ENCODE measurements around the gene HTR2A.

GRCh38 chr13:46926916-46927590 is 30.2 kb upstream of the HTR2A start:
- TF ChIP-seq REST (IDR thresholded peaks at IDR 0.05; ENCODE audit: borderline replicate concordance), result no peak
- TF ChIP-seq, protein P1, sequence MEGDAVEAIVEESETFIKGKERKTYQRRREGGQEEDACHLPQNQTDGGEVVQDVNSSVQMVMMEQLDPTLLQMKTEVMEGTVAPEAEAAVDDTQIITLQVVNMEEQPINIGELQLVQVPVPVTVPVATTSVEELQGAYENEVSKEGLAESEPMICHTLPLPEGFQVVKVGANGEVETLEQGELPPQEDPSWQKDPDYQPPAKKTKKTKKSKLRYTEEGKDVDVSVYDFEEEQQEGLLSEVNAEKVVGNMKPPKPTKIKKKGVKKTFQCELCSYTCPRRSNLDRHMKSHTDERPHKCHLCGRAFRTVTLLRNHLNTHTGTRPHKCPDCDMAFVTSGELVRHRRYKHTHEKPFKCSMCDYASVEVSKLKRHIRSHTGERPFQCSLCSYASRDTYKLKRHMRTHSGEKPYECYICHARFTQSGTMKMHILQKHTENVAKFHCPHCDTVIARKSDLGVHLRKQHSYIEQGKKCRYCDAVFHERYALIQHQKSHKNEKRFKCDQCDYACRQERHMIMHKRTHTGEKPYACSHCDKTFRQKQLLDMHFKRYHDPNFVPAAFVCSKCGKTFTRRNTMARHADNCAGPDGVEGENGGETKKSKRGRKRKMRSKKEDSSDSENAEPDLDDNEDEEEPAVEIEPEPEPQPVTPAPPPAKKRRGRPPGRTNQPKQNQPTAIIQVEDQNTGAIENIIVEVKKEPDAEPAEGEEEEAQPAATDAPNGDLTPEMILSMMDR (IDR thresholded peaks at IDR 0.05; ENCODE audit: poor library complexity, severe bottlenecking), result no peak
- no peak for TF ChIP-seq EZH2 (IDR thresholded peaks at IDR 0.05; ENCODE audit: borderline replicate concordance, insufficient read depth, low read length, poor library complexity, severe bottlenecking)
- TF ChIP-seq POLR2AphosphoS5 (IDR thresholded peaks at IDR 0.05), result no peak
- no peak for TF ChIP-seq SMC3 (conservative IDR thresholded peaks at IDR 0.05; ENCODE audit: poor library complexity)
- no peak for TF ChIP-seq EP300 (conservative IDR thresholded peaks at IDR 0.05; ENCODE audit: poor library complexity, severe bottlenecking)
- no peak for TF ChIP-seq RAD21 (conservative IDR thresholded peaks at IDR 0.05)
